ENCODE data around the gene IFIT1B. TPM values are rescaled to one million over a fixed set of nuclear protein-coding genes. Genes with fewer than 3 reads are reported as not detected.
A peak's percentile ranks its signal among the peaks of the same experiment; 100 is the strongest.
"Not testable (repeated sequence)": the region's sequence is repeated elsewhere in the genome, so short reads cannot be mapped to it uniquely, and the experiment has no call there.

Gene IFIT1B
- total RNA-seq (not detected), polyA plus RNA-seq (under 1 TPM in 1 of 2 donors, not detected in 1; 0.44 TPM), total RNA-seq (not detected)

DNA sequence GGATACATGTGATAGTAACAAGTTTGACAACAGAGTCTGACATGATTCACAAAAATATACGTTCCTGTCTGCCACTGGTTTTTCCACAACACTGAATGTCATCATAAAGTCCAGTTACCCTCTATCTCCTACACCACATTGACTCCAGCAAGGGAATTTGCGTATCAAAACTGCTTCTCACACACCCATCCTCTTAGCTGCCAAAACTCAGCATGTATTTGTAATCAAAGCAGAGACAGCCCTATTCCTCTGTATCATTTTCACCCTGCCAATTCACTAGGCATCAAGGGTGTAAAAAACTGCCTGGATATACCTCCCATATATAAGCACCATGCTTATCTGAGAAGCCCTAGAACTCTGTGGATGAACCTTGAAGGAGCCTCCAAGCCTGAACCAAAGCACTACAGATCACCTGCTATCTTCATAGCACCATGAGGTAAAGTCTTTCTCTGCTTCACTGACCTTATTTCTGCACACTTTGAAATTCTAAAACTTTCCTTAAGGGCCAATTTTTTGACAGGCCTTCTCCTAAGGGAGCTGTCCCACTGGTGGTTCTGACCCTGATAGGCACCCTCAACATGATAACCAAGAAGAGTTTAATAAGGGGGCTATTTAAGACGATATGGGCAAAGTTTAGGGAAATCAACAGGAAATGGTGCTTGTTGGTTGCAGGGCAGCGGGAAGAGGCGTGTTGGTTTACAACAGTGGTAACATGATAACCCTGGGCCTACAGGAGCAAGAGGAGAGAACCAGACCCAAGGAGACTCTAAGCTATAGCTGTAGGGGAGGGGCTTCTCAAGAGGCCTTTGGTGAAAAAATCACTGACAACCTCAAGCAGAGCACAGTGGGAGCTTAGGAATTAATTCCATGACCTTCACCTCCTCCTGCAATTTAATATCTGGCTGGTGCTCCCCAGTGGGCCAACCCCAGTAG lies at the start of gene IFIT1B:
TSS of gene IFIT1B (plus strand) at position 352 of the 933 bp plus-strand sequence. CDS start at position 432, 80 bp downstream.
- ChIA-PET CTCF (interaction anchor here (0.7 to 1.2 kb wide), 2 partner anchors 14 to 179 kb away, joined by 3 to 4 read pairs; no protein-coding TSS in a partner anchor), POLR2A (no interaction called here)
- peak within 1 kb of the TSS in 2 of 9 donors; percentile 7 to 59 for H3K27ac Mint-ChIP-seq
- Histone ChIP-seq H3K27ac (ENCODE audit: low read depth, low read length) (no peak within 1 kb of the TSS), H3K4me3 (ENCODE audit: low read length) (no peak within 1 kb of the TSS), H3K36me3 (ENCODE audit: control insufficient read depth in 2 of 3, insufficient read depth in 3 of 3, low read length in 3 of 3) (no peaks in the 10 kb centered on the region), H3K4me1 (ENCODE audit: control insufficient read depth in 2 of 2, insufficient read depth in 2 of 2, low read length in 2 of 2) (no peaks in the 10 kb centered on the region), H3K27me3 (ENCODE audit: control insufficient read depth in 2 of 2, insufficient read depth in 2 of 2, low read length in 2 of 2) (no peaks in the 10 kb centered on the region), H3K9me3 (ENCODE audit: control insufficient read depth in 2 of 3, low read length in 3 of 3) (no peaks in the 10 kb centered on the region)
- no peak within 1 kb of the TSS for H3K4me3 Mint-ChIP-seq
- H3K27me3 Mint-ChIP-seq, result peaks cover 0 to 19% (median 0%) of the 10 kb centered on the region in 5 donors
- peaks cover 0 to 6% (median 0%) of the 10 kb centered on the region in 7 donors for H3K4me1 Mint-ChIP-seq
- H3K9me3 Mint-ChIP-seq, result no peaks in the 10 kb centered on the region
- H3K36me3 Mint-ChIP-seq, result peaks cover 0 to 4% (median 0%) of the 10 kb centered on the region in 5 donors
- DNase-seq (no peak), ATAC-seq (no peak)
- intact Hi-C loops (cut with micrococcal nuclease), result no loop called here

GRCh38 chr10:89329151-89329550 lies 48.7 kb upstream of the IFIT1B start:
- Mint-ChIP-seq H3K9me3 (peaks cover 0 to 4% (median 0%) of the 10 kb centered on the region in 11 donors), H3K4me3 (peak overlapping the region in 8 of 10 donors; percentile 16 to 94 (median 88)), H3K27me3 (peaks cover 0 to 8% (median 0%) of the 10 kb centered on the region in 5 donors), H3K36me3 (peaks cover 0 to 34% (median 0%) of the 10 kb centered on the region in 5 donors), H3K4me1 (peaks cover 36 to 71% (median 66%) of the 10 kb centered on the region in 7 donors), H3K27ac (peak overlapping the region in 3 of 9 donors; percentile 42 to 91 (median 87))
- Histone ChIP-seq H3K27me3 (ENCODE audit: control insufficient read depth in 2 of 2, insufficient read depth in 2 of 2, low read length in 2 of 2) (no peaks in the 10 kb centered on the region), H3K4me1 (ENCODE audit: control insufficient read depth in 2 of 2, insufficient read depth in 2 of 2, low read length in 2 of 2) (peaks cover 25 to 33% of the 10 kb centered on the region in 2 donors), H3K4me3 (ENCODE audit: low read length) (no peak overlapping the region), H3K9me3 (ENCODE audit: control insufficient read depth in 2 of 3, low read length in 3 of 3) (no peaks in the 10 kb centered on the region), H3K36me3 (ENCODE audit: control insufficient read depth in 2 of 3, insufficient read depth in 3 of 3, low read length in 3 of 3) (no peaks in the 10 kb centered on the region), H3K27ac (ENCODE audit: low read depth, low read length) (no peak overlapping the region)
- no peak for ATAC-seq
- POLR2A ChIA-PET, result no interaction called here
- DNase-seq, result no peak
- CTCF ChIA-PET, result no interaction called here
- intact Hi-C loops (cut with micrococcal nuclease), result no loop called here

- peaks cover 34 to 40% of the 10 kb centered on the region in 2 donors for H3K4me1 ChIP-seq (ENCODE audit: control insufficient read depth in 2 of 2, insufficient read depth in 2 of 2, low read length in 2 of 2)
These were observed 47.8 kb upstream of the IFIT1B start for GRCh38 chr10:89330014-89330413.

DNA sequence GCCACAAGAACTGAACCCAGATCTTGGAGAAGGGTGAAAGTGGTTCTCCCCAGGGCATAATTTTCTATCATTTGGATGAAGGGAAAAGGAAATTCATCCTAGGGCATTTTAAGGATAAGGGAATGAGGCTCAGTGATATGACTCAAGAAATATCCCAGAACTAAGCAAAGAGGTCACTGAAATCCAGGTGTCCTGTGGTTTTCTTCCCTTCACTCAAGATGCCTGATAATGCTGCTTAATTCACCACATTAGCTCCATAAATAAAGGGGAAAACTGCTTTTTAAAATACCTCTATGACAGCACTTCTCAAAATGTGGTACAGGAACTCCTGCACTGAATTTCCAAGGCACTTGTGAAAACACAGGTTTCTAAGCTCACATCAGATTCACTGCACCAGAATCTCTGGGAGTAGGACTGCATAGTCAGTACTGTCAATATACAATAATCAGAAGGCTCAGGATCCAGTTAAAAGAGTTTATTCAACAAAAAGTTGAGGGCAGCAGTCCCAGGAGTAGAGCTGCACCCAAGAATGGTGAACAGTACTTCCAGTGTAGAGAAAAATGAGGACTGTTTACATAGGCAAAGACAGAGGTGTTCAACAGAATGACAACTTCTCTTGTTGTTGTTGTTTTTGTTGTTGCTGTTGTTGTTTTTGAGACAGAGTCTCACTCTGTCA lies 47.2 kb upstream of the IFIT1B start:
- peak overlapping the region in 6 of 10 donors; percentile 70 to 94 (median 76) for H3K4me3 Mint-ChIP-seq
- Histone ChIP-seq H3K36me3 (ENCODE audit: control insufficient read depth in 2 of 3, insufficient read depth in 3 of 3, low read length in 3 of 3) (no peaks in the 10 kb centered on the region), H3K9me3 (ENCODE audit: control insufficient read depth in 2 of 3, low read length in 3 of 3) (no peaks in the 10 kb centered on the region), H3K4me1 (ENCODE audit: control insufficient read depth in 2 of 2, insufficient read depth in 2 of 2, low read length in 2 of 2) (peaks cover 37 to 46% of the 10 kb centered on the region in 2 donors), H3K27ac (ENCODE audit: low read depth, low read length) (no peak overlapping the region), H3K4me3 (ENCODE audit: low read length) (no peak overlapping the region), H3K27me3 (ENCODE audit: control insufficient read depth in 2 of 2, insufficient read depth in 2 of 2, low read length in 2 of 2) (no peaks in the 10 kb centered on the region)
- intact Hi-C loops (cut with micrococcal nuclease), result no loop called here
- peaks cover 36 to 81% (median 79%) of the 10 kb centered on the region in 7 donors for H3K4me1 Mint-ChIP-seq
- H3K27me3 Mint-ChIP-seq, result peaks cover 0 to 13% (median 0%) of the 10 kb centered on the region in 5 donors
- peaks cover 0 to 30% (median 0%) of the 10 kb centered on the region in 5 donors for H3K36me3 Mint-ChIP-seq
- ChIA-PET POLR2A (interaction anchor here (1.7 kb wide), 1 partner anchor 79 kb away, joined by 5 read pairs; the partner anchor contains the start of gene LIPA), CTCF (interaction anchor here (2.1 kb wide), 1 partner anchor 39 kb away, joined by 6 read pairs; no protein-coding TSS in a partner anchor)
- DNase-seq, result no peak
- no peaks in the 10 kb centered on the region for H3K9me3 Mint-ChIP-seq
- no peak for ATAC-seq
- H3K27ac Mint-ChIP-seq, result peak overlapping the region in 5 of 9 donors; percentile 14 to 91 (median 69)

More at GRCh38 chr10:89330014-89330413, 47.8 kb upstream of the IFIT1B start:
- H3K27me3 ChIP-seq (ENCODE audit: control insufficient read depth in 2 of 2, insufficient read depth in 2 of 2, low read length in 2 of 2); H3K9me3 ChIP-seq (ENCODE audit: control insufficient read depth in 2 of 3, low read length in 3 of 3); H3K27ac ChIP-seq (ENCODE audit: low read depth, low read length); H3K27me3 Mint-ChIP-seq; H3K4me3 ChIP-seq (ENCODE audit: low read length); POLR2A ChIA-PET; ATAC-seq; H3K9me3 Mint-ChIP-seq; H3K36me3 ChIP-seq (ENCODE audit: control insufficient read depth in 2 of 3, insufficient read depth in 3 of 3, low read length in 3 of 3); intact Hi-C loops (cut with micrococcal nuclease); DNase-seq; CTCF ChIA-PET: not testable (repeated sequence)
- H3K36me3 Mint-ChIP-seq, result peaks cover 0 to 33% (median 0%) of the 10 kb centered on the region in 5 donors
- H3K4me3 Mint-ChIP-seq, result peak overlapping the region in 4 of 10 donors; percentile 72 to 94 (median 84)
- H3K4me1 Mint-ChIP-seq, result peaks cover 36 to 74% (median 73%) of the 10 kb centered on the region in 7 donors
- H3K27ac Mint-ChIP-seq, result peak overlapping the region in 3 of 9 donors; percentile 77 to 91 (median 87)

DNA sequence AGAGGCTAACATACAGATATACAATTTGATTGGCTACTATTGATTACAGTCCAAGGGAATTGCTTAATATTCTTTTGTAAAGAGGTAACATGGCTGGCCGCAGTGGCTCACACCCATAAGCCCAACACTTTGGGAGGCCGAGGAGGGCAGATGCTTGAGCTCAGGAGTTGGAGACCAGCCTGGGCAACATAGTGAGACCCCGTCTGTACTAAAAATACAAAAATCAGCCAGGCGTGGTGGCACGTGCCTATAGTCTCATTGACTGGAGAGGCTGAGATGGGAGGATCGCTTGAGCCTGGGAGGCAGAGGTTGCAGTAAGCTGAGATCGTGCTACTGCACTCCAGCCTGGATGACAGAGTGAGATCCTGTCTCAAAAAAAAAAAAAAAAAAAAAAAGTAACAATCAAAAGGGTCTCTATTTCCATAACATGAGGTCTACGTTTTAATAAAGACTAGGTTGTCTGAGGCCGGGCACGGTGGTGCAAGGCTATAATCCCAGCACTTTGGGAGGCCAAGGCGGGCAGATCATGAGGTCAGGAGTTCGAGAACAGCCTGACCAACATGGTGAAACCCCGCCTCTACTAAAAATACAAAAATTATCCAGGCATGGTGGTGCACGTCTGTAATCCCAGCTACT lies 46.3 kb upstream of the IFIT1B start:
- not testable (repeated sequence) for H3K9me3 ChIP-seq (ENCODE audit: control insufficient read depth in 2 of 3, low read length in 3 of 3); H3K36me3 ChIP-seq (ENCODE audit: control insufficient read depth in 2 of 3, insufficient read depth in 3 of 3, low read length in 3 of 3); DNase-seq; H3K27me3 ChIP-seq (ENCODE audit: control insufficient read depth in 2 of 2, insufficient read depth in 2 of 2, low read length in 2 of 2); ATAC-seq; H3K9me3 Mint-ChIP-seq
- ChIA-PET POLR2A (interaction anchor here (1.7 kb wide), 2 partner anchors 61 to 80 kb away, joined by 5 to 11 read pairs; partner anchors contain the start of genes IFIT1 and LIPA), CTCF (interaction anchor here (0.8 to 2.1 kb wide), 2 partner anchors 38 to 108 kb away, joined by 3 to 6 read pairs; no protein-coding TSS in a partner anchor)
- H3K27ac ChIP-seq (ENCODE audit: low read depth, low read length), result peak overlapping the region; percentile 54
- Mint-ChIP-seq H3K36me3 (peaks cover 0 to 35% (median 0%) of the 10 kb centered on the region in 5 donors), H3K4me1 (peaks cover 36 to 90% (median 84%) of the 10 kb centered on the region in 7 donors), H3K27me3 (peaks cover 0 to 21% (median 0%) of the 10 kb centered on the region in 5 donors), H3K4me3 (peak overlapping the region; percentile 73 to 94 (median 78)), H3K27ac (peak overlapping the region; percentile 86 to 98 (median 94))
- intact Hi-C loops (cut with micrococcal nuclease), result loop anchor here in 1 of 2 donors (1.0 kb wide), 2 partner anchors 29 to 83 kb away; partner anchors contain the start of genes IFIT2 and IFIT5
- H3K4me3 ChIP-seq (ENCODE audit: low read length), result peak overlapping the region; percentile 63
- H3K4me1 ChIP-seq (ENCODE audit: control insufficient read depth in 2 of 2, insufficient read depth in 2 of 2, low read length in 2 of 2), result peaks cover 37 to 49% of the 10 kb centered on the region in 2 donors

Measured in naive thymus-derived CD4-positive, alpha-beta T cell (primary cell).